Endodermal cell (in vitro differentiated cells): ENCODE results near the gene GTF2F2. TPM values are rescaled to one million over a fixed set of nuclear protein-coding genes. Genes with fewer than 3 reads are reported as not detected.

Experiments used
- DNase-seq: peaks from one replicate; pipeline ENCODE4 v3.0.0-alpha.2; 2017
- H3K27ac ChIP-seq: 2 replicates; pipeline ENCODE4 v1.5.1; 2013; ENCODE audit warnings: mild to moderate bottlenecking, low read depth, low read length, moderate library complexity
- H3K27me3 ChIP-seq: 2 replicates; pipeline ENCODE4 v1.6.1; 2013; ENCODE audit warnings: mild to moderate bottlenecking, low read length, moderate library complexity; ENCODE audit not compliant: insufficient read depth, control insufficient read depth, poor library complexity, severe bottlenecking
- H3K36me3 ChIP-seq: 2 replicates; pipeline ENCODE4 v1.7.0; 2013; ENCODE audit warnings: mild to moderate bottlenecking, low read length, moderate library complexity; ENCODE audit not compliant: control insufficient read depth, insufficient read depth
- H3K4me1 ChIP-seq: one replicate; pipeline ENCODE4 v1.7.0; 2013; ENCODE audit warnings: low read length; ENCODE audit not compliant: control insufficient read depth, insufficient read depth
- H3K4me3 ChIP-seq: 2 replicates; pipeline ENCODE4 v1.5.1; 2013; ENCODE audit warnings: mild to moderate bottlenecking, low read length, moderate library complexity
- H3K9ac ChIP-seq: 2 replicates; pipeline ENCODE4 v1.6.1; 2013; ENCODE audit warnings: mild to moderate bottlenecking, low read length, moderate library complexity; ENCODE audit not compliant: poor library complexity, severe bottlenecking; ENCODE audit errors: extremely low read depth
- H3K9me3 ChIP-seq: 2 replicates; pipeline ENCODE4 v1.6.1; 2013; ENCODE audit warnings: mild to moderate bottlenecking, low read length, moderate library complexity; ENCODE audit not compliant: control insufficient read depth
- H3K27ac Mint-ChIP-seq: 2 replicates; pipeline ENCODE4 v1.8.0; 2020; ENCODE audit warnings: mixed read lengths
- H3K27me3 Mint-ChIP-seq: 2 replicates; pipeline ENCODE4 v1.8.0; 2021; ENCODE audit warnings: mild to moderate bottlenecking, mixed read lengths; ENCODE audit not compliant: insufficient read depth
- H3K36me3 Mint-ChIP-seq: 2 replicates; pipeline ENCODE4 v1.8.0; 2020; ENCODE audit warnings: low read depth, mixed read lengths
- H3K4me1 Mint-ChIP-seq: 2 replicates; pipeline ENCODE4 v1.8.0; 2020; ENCODE audit warnings: mixed read lengths
- H3K4me3 Mint-ChIP-seq: 2 replicates; pipeline ENCODE4 v1.8.0; 2020; ENCODE audit warnings: mild to moderate bottlenecking, moderate library complexity, mixed read lengths
- H3K9me3 Mint-ChIP-seq: 2 replicates; pipeline ENCODE4 v1.8.0; 2020; ENCODE audit warnings: mild to moderate bottlenecking, mixed read lengths
- WGBS, 2 experiments: methylation state at CpG; one replicate each; pipeline versions ENCODE4 v1.1.5 to v1.1.7; 2013; ENCODE audit warnings: missing lambda C conversion rate in 2 of 2, mixed read lengths in 1 of 2; ENCODE audit not compliant: insufficient coverage in 1 of 2, insufficient read length in 1 of 2; 5-methylcytosine and 5-hydroxymethylcytosine counted together
- total RNA-seq, 2 donors: library from RNA; stranded (reverse); fragmentation: NEBNext Ultra II Directional in 1 of 2; extraction: Animal tissue kit (Norgen Biotek cat#: 25700) in 1 of 2; gene quantifications; 2 replicates in 1 of 2; 3 replicates in 1 of 2; pipeline ENCODE4 v1.2.1, GENCODE V29; 2021
- TF ChIP-seq, protein P1 (sequence below): fragments of 200-600 bp; sonication (generic); conservative IDR thresholded peaks from 2 replicates; pipeline ENCODE4 v1.5.0; 2021; ENCODE audit warnings: antibody characterized with exemption, mild to moderate bottlenecking

GTF2F2 gene
- total RNA-seq, 2 donors from 2014 or later: 27.0 to 27.4 TPM

DNA sequence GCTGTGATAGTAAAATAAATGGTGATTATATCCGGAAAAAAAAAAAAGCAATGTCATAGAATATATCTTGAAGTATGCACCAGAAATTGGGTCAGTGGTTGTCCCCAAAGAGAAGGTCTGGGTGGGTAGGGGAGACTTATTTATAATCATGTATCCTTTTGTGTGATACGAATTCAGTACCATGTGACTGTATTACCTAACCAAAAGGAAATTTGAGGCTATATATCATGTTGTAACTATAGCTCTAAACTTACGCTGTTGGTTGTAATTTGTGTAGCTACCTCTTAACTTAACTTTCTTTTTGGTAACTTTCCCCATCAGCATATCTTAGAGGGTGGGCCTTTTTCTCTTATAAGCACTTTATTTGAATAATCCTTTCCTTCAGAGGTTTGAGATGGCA is 105.7 kb downstream of the GTF2F2 start:
- Mint-ChIP-seq H3K27ac (no peak overlapping the region), H3K4me3 (no peak overlapping the region), H3K36me3 (peaks cover 10% of the 10 kb centered on the region), H3K9me3 (no peaks in the 10 kb centered on the region), H3K27me3 (no peaks in the 10 kb centered on the region), H3K4me1 (peaks cover 10% of the 10 kb centered on the region)
- no peak overlapping the region for H3K9ac ChIP-seq
- H3K27ac ChIP-seq: no peak overlapping the region
- H3K4me1 ChIP-seq: no peaks in the 10 kb centered on the region
- H3K36me3 ChIP-seq: no peaks in the 10 kb centered on the region
- WGBS, 2 experiments: 83 to 100% methylated on average over 2 of the region's 3 CpGs
- H3K9me3 ChIP-seq: no peaks in the 10 kb centered on the region
- TF ChIP-seq, protein P1, sequence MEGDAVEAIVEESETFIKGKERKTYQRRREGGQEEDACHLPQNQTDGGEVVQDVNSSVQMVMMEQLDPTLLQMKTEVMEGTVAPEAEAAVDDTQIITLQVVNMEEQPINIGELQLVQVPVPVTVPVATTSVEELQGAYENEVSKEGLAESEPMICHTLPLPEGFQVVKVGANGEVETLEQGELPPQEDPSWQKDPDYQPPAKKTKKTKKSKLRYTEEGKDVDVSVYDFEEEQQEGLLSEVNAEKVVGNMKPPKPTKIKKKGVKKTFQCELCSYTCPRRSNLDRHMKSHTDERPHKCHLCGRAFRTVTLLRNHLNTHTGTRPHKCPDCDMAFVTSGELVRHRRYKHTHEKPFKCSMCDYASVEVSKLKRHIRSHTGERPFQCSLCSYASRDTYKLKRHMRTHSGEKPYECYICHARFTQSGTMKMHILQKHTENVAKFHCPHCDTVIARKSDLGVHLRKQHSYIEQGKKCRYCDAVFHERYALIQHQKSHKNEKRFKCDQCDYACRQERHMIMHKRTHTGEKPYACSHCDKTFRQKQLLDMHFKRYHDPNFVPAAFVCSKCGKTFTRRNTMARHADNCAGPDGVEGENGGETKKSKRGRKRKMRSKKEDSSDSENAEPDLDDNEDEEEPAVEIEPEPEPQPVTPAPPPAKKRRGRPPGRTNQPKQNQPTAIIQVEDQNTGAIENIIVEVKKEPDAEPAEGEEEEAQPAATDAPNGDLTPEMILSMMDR: no peak
- DNase-seq: no peak
- H3K27me3 ChIP-seq: no peaks in the 10 kb centered on the region
- H3K4me3 ChIP-seq: no peak overlapping the region

DNA sequence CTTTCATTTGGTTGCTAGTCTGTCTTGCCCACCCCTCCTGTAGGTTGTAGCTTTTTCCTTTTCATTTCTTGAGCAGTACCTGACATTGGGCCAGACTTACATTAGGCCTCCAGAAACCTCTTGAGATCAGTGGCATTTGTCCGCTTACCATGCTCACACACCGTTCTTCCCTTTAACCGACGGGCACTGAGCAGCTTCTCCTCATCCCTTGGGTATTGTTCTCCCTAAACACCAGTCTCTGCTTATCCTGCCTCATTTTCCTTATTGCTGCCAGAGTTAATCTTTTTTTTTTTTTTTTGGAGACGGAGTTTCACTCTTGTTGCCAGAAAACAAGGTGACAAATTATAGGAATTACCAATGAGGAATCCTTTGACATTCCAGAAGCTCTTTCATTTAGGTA is 107.7 kb downstream of the GTF2F2 start:
- peaks cover 10% of the 10 kb centered on the region for H3K36me3 Mint-ChIP-seq
- WGBS, 2 experiments: 91 to 96% methylated on average over 4 to 5 of the region's 5 CpGs
- no peaks in the 10 kb centered on the region for H3K27me3 ChIP-seq
- peak overlapping the region; percentile 32 for H3K27ac Mint-ChIP-seq
- no peaks in the 10 kb centered on the region for H3K36me3 ChIP-seq
- peaks cover 10% of the 10 kb centered on the region for H3K4me1 Mint-ChIP-seq
- no peak for DNase-seq
- no peaks in the 10 kb centered on the region for H3K4me1 ChIP-seq
- H3K27me3 Mint-ChIP-seq: no peaks in the 10 kb centered on the region
- no peaks in the 10 kb centered on the region for H3K9me3 Mint-ChIP-seq
- H3K9me3 ChIP-seq: no peaks in the 10 kb centered on the region
- TF ChIP-seq, protein P1: no peak
- no peak overlapping the region for H3K4me3 Mint-ChIP-seq
- H3K4me3 ChIP-seq: no peak overlapping the region
- H3K9ac ChIP-seq: no peak overlapping the region
- H3K27ac ChIP-seq: no peak overlapping the region

DNA sequence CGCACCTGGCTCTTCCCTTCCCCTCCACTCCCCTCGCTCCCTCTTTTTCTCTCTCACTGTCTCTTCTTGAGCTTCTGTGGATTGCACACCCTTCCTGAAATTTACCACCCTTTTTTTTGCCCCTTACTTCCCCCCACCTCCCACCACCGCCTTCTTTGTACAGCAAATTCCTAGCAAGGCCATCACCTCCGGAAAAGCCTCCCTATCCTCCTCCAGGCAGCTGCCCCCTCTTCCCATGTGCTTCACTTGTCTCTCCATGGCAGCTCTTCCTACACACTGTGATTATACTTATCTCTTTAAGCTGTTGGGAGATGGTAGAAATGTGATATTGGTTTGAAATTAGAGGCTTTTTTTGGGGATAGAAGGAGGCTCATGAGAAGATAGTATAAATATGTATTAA is 108.9 kb downstream of the GTF2F2 start:
- Histone ChIP-seq H3K4me1 (no peaks in the 10 kb centered on the region), H3K36me3 (no peaks in the 10 kb centered on the region), H3K27me3 (no peaks in the 10 kb centered on the region), H3K4me3 (no peak overlapping the region), H3K9ac (no peak overlapping the region), H3K27ac (no peak overlapping the region), H3K9me3 (no peaks in the 10 kb centered on the region)
- peaks cover 10% of the 10 kb centered on the region for H3K4me1 Mint-ChIP-seq
- H3K27ac Mint-ChIP-seq: no peak overlapping the region
- H3K27me3 Mint-ChIP-seq: no peaks in the 10 kb centered on the region
- no peak overlapping the region for H3K4me3 Mint-ChIP-seq
- peaks cover 10% of the 10 kb centered on the region for H3K36me3 Mint-ChIP-seq
- WGBS, 2 experiments: 95 to 100% methylated on average over 2 to 4 of the region's 4 CpGs
- DNase-seq: no peak
- no peaks in the 10 kb centered on the region for H3K9me3 Mint-ChIP-seq
- TF ChIP-seq, protein P1: no peak
